Sciatic nerve (tissue), 2 donors: Measurements from ENCODE around the gene EPS8L1. TPM values are rescaled to one million over a fixed set of nuclear protein-coding genes. Genes with fewer than 3 reads are reported as not detected.

Experiments used
- ATAC-seq: fragments of 200-7000 bp; cut with Tn5 transposase; one replicate; pipeline ENCODE4 v1.9.1; 2020; ENCODE audit warnings: mild to moderate bottlenecking, moderate library complexity
- DNase-seq: peaks from one replicate; pipeline ENCODE4 v3.0.0-alpha.2; 2020; ENCODE audit warnings: low spot score
- intact Hi-C: fragments of 100-400 bp; cut with DNase I; formaldehyde crosslinking; loops from one replicate; pipeline ENCODE4 v1.14.2; 2022
- microRNA-seq: library from miRNA; unstranded; fragments of <30 nt; microRNA quantifications from one replicate; pipeline ENCODE4 v1.2.0, GENCODE V29; 2020
- total RNA-seq: library from RNA; stranded (reverse); fragmentation: NEBNext Ultra II Directional; extraction: Animal tissue kit (Norgen Biotek cat#: 25700); gene quantifications from one replicate; pipeline ENCODE4 v1.2.1, GENCODE V29; 2021
- donor health status: DM: no; HTN: no; CAD: no.
- donor health status: DM: no; HTN: no; CAD: no.

EPS8L1 gene
- total RNA-seq, 1 donor from 2014 or later: 1.2 TPM

DNA sequence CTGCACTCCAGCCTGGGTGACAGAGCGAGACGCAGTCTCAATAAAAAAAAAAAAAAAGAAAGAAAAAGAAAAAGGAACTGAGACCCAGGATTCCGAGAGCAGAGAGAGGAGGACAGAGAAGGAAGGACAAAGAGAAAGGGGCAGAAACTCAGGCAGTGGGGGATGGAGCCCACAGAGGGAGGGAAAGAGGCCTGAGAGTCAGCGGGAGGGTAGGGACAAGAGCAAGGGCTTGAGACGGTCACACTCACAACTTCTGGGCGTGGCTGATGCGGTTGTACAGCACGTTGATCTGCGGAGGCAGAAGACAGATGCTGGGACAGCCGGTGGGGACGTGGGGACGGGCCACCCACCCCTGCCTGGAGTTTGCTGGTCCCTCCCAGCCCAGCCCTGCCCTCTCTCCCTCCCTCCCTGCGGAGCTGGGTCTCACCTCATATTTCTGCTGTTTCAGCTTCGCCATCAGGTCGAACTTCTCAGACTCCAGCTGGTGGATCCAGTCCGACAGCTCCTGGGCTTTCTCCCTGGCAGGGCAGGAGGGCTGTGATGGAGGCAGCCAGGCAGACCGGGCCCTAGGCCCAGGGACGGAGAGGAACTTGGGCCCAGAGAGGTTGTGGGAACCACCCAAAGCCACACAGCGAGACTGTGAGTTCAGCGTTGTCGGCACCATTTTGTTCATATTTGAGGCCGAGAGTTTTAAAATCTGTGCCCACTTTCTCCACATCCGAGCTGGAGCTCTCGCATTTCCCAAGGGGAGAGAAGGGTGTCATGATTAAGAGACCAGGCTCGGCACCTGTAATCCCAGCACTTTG, 58.2 kb downstream of the EPS8L1 start:
- intact Hi-C loops: no loop called here
- ATAC-seq: no peak
- DNase-seq: no peak

DNA sequence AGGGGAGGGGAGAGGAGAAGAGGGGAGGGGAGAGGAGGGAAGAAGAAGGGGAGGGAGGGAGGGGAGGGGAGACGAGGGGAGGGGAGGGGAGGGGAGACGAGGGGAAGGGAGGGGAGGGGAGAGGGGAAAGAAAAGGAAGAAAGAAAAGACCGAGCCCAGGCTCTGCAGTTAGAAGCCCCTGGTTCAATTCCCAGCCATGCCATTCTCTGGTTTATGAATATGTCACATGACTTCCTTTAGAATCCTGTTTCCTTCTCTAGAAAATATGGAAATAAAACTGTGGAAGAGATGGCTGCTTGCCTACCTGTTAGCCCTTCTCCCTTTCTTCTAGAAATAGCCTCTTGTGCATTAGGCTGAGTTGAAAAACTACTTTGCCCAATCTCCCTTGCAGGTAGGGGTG, 59.1 kb downstream of the EPS8L1 start:
- ATAC-seq (no peak), DNase-seq (no peak)
- intact Hi-C loops: no loop called here

DNA sequence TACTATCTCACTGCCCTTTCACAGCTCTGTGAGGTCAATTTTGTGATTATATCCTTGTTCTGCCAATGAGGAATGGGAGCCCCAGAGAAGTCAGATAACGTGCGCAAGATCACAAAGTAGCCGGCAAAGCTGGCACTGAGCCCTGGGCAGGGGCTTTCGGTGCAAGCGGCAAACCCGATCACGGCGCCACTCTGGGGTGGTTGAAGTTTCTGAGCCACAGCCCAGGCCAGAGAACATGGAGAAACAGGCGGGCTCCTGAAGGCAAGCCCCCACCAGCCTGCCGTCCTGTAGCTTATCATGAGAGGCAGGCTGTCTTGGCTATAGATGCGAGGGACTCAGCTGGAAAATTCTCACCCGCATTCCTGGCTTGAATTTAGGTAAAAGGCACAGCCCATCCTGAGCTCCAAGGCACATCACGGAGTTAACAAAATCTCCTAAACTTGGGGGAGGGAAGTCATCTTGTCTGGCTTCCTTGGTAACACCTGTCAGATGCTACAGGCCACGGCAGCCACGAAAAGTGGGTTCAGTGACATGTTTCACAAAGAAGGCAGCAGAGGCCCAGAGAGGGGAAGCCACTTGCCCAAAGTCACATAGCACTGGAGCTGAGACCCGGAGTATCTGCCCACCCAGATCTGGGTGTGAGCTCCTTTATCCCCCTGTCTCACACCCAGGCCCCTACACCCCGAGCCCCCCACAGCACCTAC, 60.9 kb downstream of the EPS8L1 start:
- intact Hi-C loops: no loop called here
- DNase-seq: no peak
- no peak for ATAC-seq

Small RNA genes lying within 50 kb of the gene (microRNA-seq; reads per million reads assigned to microRNA genes)
- not detected for gene MIR7975

Other genes starting within 250 kb of the EPS8L1 start
- gene KIR2DS4, start 243.2 kb upstream of the EPS8L1 start, total RNA-seq: not detected
- not detected for gene KIR3DL2, start 225.4 kb upstream of the EPS8L1 start, total RNA-seq
- gene FCAR, start 201.6 kb upstream of the EPS8L1 start, total RNA-seq: 5.2 TPM
- gene NCR1, start 169.7 kb upstream of the EPS8L1 start, total RNA-seq: 0.45 TPM
- gene NLRP7, start 128.3 kb upstream of the EPS8L1 start, total RNA-seq: not detected
- gene NLRP2, start 109.5 kb upstream of the EPS8L1 start, total RNA-seq: 2.1 TPM
- 0.89 TPM for gene GP6, start 37.6 kb upstream of the EPS8L1 start, total RNA-seq
- gene RDH13, start 12.7 kb upstream of the EPS8L1 start, total RNA-seq: 12.9 TPM
- 112 TPM for gene PPP1R12C, start 41.8 kb downstream of the EPS8L1 start, total RNA-seq
- gene TNNT1, start 73.3 kb downstream of the EPS8L1 start, total RNA-seq: 1.4 TPM
- not detected for gene TNNI3, start 81.9 kb downstream of the EPS8L1 start, total RNA-seq
- 0.62 TPM for gene DNAAF3, start 90.7 kb downstream of the EPS8L1 start, total RNA-seq
- not detected for gene SYT5, start 104.4 kb downstream of the EPS8L1 start, total RNA-seq
- 1.5 TPM for gene PTPRH, start 133.6 kb downstream of the EPS8L1 start, total RNA-seq
- 6.0 TPM for gene TMEM86B, start 152.9 kb downstream of the EPS8L1 start, total RNA-seq
- 40.4 TPM for gene PPP6R1, start 183.1 kb downstream of the EPS8L1 start, total RNA-seq
- gene HSPBP1, start 204.2 kb downstream of the EPS8L1 start, total RNA-seq: 16.1 TPM
- gene BRSK1, start 208.1 kb downstream of the EPS8L1 start, total RNA-seq: 6.5 TPM
- 5.1 TPM for gene TMEM150B, start 249.5 kb downstream of the EPS8L1 start, total RNA-seq